GM23338 (cell line): ENCODE data around the gene FNDC7. TPM values are rescaled to one million over a fixed set of nuclear protein-coding genes. Genes with fewer than 3 reads are reported as not detected.

Experiments
- ATAC-seq: fragments of 200-7000 bp; cut with Tn5 transposase; 3 replicates; pipeline ENCODE4 v1.9.1; 2020
- DNase-seq: peaks from one replicate; pipeline ENCODE4 v3.0.0-alpha.2; 2015; ENCODE audit warnings: low spot score
- H2AFZ ChIP-seq: fragments of 200-600 bp; sonication (generic); 2 replicates; pipeline ENCODE4 v1.8.0; 2016; ENCODE audit warnings: antibody characterized with exemption, mild to moderate bottlenecking, moderate library complexity
- H3F3A ChIP-seq: fragments of 200-600 bp; sonication (generic); replicated peaks from 2 replicates; pipeline ENCODE4 v1.8.0; 2017; ENCODE audit warnings: antibody characterized with exemption, mixed run types, low read depth
- H3K27ac ChIP-seq: fragments of 200-600 bp; sonication (generic); 2 replicates; pipeline ENCODE4 v1.6.1; 2016; ENCODE audit warnings: low read depth
- H3K27me3 ChIP-seq: fragments of 200-600 bp; sonication (generic); 2 replicates; pipeline ENCODE4 v1.8.0; 2016; ENCODE audit warnings: mild to moderate bottlenecking, mixed run types, moderate library complexity; ENCODE audit not compliant: insufficient read depth
- H3K36me3 ChIP-seq: fragments of 200-600 bp; sonication (generic); 2 replicates; pipeline ENCODE4 v1.8.0; 2016; ENCODE audit warnings: mild to moderate bottlenecking; ENCODE audit not compliant: insufficient read depth
- H3K4me1 ChIP-seq: fragments of 200-600 bp; sonication (generic); 2 replicates; pipeline ENCODE4 v1.8.0; 2016; ENCODE audit warnings: mild to moderate bottlenecking, moderate library complexity; ENCODE audit not compliant: insufficient read depth
- H3K4me2 ChIP-seq: fragments of 200-600 bp; sonication (generic); 2 replicates; pipeline ENCODE4 v1.7.1; 2017; ENCODE audit warnings: mixed run types
- H3K4me3 ChIP-seq: fragments of 200-600 bp; sonication (generic); 2 replicates; pipeline ENCODE4 v1.6.1; 2016; ENCODE audit warnings: mixed run types
- H3K79me2 ChIP-seq: fragments of 200-600 bp; sonication (generic); replicated peaks from 2 replicates; pipeline ENCODE4 v1.8.0; 2017; ENCODE audit warnings: mild to moderate bottlenecking; ENCODE audit not compliant: insufficient read depth
- H3K9me2 ChIP-seq: fragments of 200-600 bp; sonication (generic); 2 replicates; pipeline ENCODE4 v1.8.0; 2017; ENCODE audit not compliant: insufficient read depth
- H4K20me1 ChIP-seq: fragments of 200-600 bp; sonication (generic); replicated peaks from 2 replicates; pipeline ENCODE4 v1.8.0; 2017; ENCODE audit warnings: mild to moderate bottlenecking; ENCODE audit not compliant: insufficient read depth
- H3K27ac Mint-ChIP-seq: 2 replicates; pipeline ENCODE4 v1.8.0; 2020; ENCODE audit warnings: inconsistent platforms, mild to moderate bottlenecking, moderate library complexity, mixed read lengths
- H3K27me3 Mint-ChIP-seq: 3 replicates; pipeline ENCODE4 v1.8.0; 2022; ENCODE audit warnings: low read depth, mild to moderate bottlenecking, moderate library complexity, mixed read lengths, inconsistent platforms; ENCODE audit not compliant: insufficient read depth, poor library complexity
- H3K36me3 Mint-ChIP-seq: 3 replicates; pipeline ENCODE4 v1.8.0; 2021; ENCODE audit warnings: low read depth, mild to moderate bottlenecking, inconsistent platforms, moderate library complexity, mixed read lengths
- H3K4me1 Mint-ChIP-seq: 3 replicates; pipeline ENCODE4 v1.8.0; 2020; ENCODE audit warnings: mild to moderate bottlenecking, inconsistent platforms, mixed read lengths
- H3K4me3 Mint-ChIP-seq: 3 replicates; pipeline ENCODE4 v1.8.0; 2021; ENCODE audit warnings: moderate library complexity, mild to moderate bottlenecking, inconsistent platforms, mixed read lengths
- H3K9me3 Mint-ChIP-seq: 3 replicates; pipeline ENCODE4 v1.8.0; 2020; ENCODE audit warnings: moderate library complexity, mild to moderate bottlenecking, inconsistent platforms, mixed read lengths
- CREB1 ChIP-seq: fragments of 250-450 bp; sonication (Bioruptor Pico); IDR thresholded peaks from 2 replicates; pipeline ENCODE4 v1.5.0; 2020; ENCODE audit warnings: low read depth, mild to moderate bottlenecking, moderate library complexity
- EZH2 ChIP-seq: fragments of 200-600 bp; sonication (generic); IDR thresholded peaks from one replicate; pipeline ENCODE4 v1.8.0; 2017; ENCODE audit warnings: antibody characterized with exemption, mild to moderate bottlenecking, low read depth; ENCODE audit not compliant: unreplicated experiment
- EZH2phosphoT487 ChIP-seq: fragments of 200-600 bp; sonication (generic); IDR thresholded peaks from one replicate; pipeline ENCODE4 v1.8.1; 2018; ENCODE audit warnings: antibody characterized with exemption; ENCODE audit not compliant: unreplicated experiment
- JUNB ChIP-seq: IDR thresholded peaks from one replicate; pipeline ENCODE4 v1.6.1; 2016; ENCODE audit warnings: antibody characterized with exemption; ENCODE audit not compliant: unreplicated experiment
- ZNF114 ChIP-seq: fragments of 250-450 bp; sonication (Bioruptor Pico); IDR thresholded peaks from 2 replicates; pipeline ENCODE4 v1.5.0; 2020; ENCODE audit warnings: mild to moderate bottlenecking, moderate library complexity
- ZNF331 ChIP-seq: fragments of 250-450 bp; sonication (Bioruptor Pico); IDR thresholded peaks from 2 replicates; pipeline ENCODE4 v1.5.0; 2020; ENCODE audit warnings: low read depth, mild to moderate bottlenecking, moderate library complexity
- ZNF462 ChIP-seq: fragments of 250-450 bp; sonication (Bioruptor Pico); IDR thresholded peaks from 2 replicates; pipeline ENCODE4 v1.5.0; 2020; ENCODE audit warnings: mild to moderate bottlenecking, moderate library complexity
- polyA plus RNA-seq: library from polyadenylated mRNA; unstranded; fragments of >200 nt; fragmentation: Nextera tagmentation; extraction: Ambion mirVana; gene quantifications from 2 replicates; pipeline ENCODE4 v1.2.1, GENCODE V29; 2016
- total RNA-seq: library from RNA; depleted of rRNA; stranded (reverse); fragments of >200 nt; shearing (Covaris generic); gene quantifications from 2 replicates; pipeline ENCODE4 v1.2.3, GENCODE V29; 2014

FNDC7 gene
- total and polyA plus RNA-seq, 2 experiments from 2014 or later = 0.06 to 0.28 TPM

GRCh38 chr1:108686614-108687313, 25.9 kb upstream of the FNDC7 start (continued):
- no peak for TF ChIP-seq ZNF462 (CRISPR knock-in tag)
- no peak for TF ChIP-seq ZNF331

- H3K4me2 ChIP-seq = peak overlapping the region; percentile 88
- peak overlapping the region; percentile 92 for H3K4me3 ChIP-seq
- peaks cover 22% of the 10 kb centered on the region for H4K20me1 ChIP-seq
- peaks cover 15% of the 10 kb centered on the region; the same call in 2 of the 3 replicates for H3K4me1 Mint-ChIP-seq
- no peaks in the 10 kb centered on the region for H3K9me2 ChIP-seq
- peak overlapping the region; percentile 97 for H3K27ac ChIP-seq
- peaks cover 10% of the 10 kb centered on the region for H3K27me3 Mint-ChIP-seq
- H3K36me3 Mint-ChIP-seq = peaks cover 33% of the 10 kb centered on the region
- DNase-seq (no peak), ATAC-seq (no peak; the same call in 2 of the 3 replicates)
- H3K27me3 ChIP-seq = no peaks in the 10 kb centered on the region
- peaks cover 10% of the 10 kb centered on the region for H3K36me3 ChIP-seq
- H3K4me1 ChIP-seq = peaks cover 8% of the 10 kb centered on the region
- H3F3A ChIP-seq = no peaks in the 10 kb centered on the region
- peaks cover 53% of the 10 kb centered on the region for H3K79me2 ChIP-seq
- H3K27ac Mint-ChIP-seq = peak overlapping the region; percentile 99
- no peaks in the 10 kb centered on the region; the same call in 2 of the 3 replicates for H3K9me3 Mint-ChIP-seq
- H3K4me3 Mint-ChIP-seq = peak overlapping the region; percentile 94
- H2AFZ ChIP-seq = no peak overlapping the region
- TF ChIP-seq CREB1 (CRISPR knock-in tag) (no peak), ZNF462 (CRISPR knock-in tag) (no peak), EZH2 (no peak), EZH2phosphoT487 (no peak), ZNF114 (CRISPR knock-in tag) (no peak), JUNB (no peak)
Measured at GRCh38 chr1:108691128-108691941, 21.4 kb upstream of the FNDC7 start.
